ENCODE measurements around the gene TFB2M.

The TFB2M gene

GRCh38 chr1:246550402-246550801, 15.7 kb downstream of the TFB2M start:
- no peak for DNase-seq (ENCODE audit: low read depth)

GRCh38 chr1:246549665-246550064, 16.4 kb downstream of the TFB2M start:
- no peak for DNase-seq (ENCODE audit: low read depth)

GRCh38 chr1:246544001-246544400, 22.1 kb downstream of the TFB2M start:
- no peak for DNase-seq (ENCODE audit: low read depth)

- DNase-seq (ENCODE audit: low read depth) = no peak
Measured at GRCh38 chr1:246540738-246541491, 25.1 kb downstream of the TFB2M start.

- DNase-seq (ENCODE audit: low read depth) = no peak
Measured at GRCh38 chr1:246537887-246538286, 28.2 kb downstream of the TFB2M start.

- no peak for DNase-seq (ENCODE audit: low read depth)
Measured at GRCh38 chr1:246537441-246537840, 28.6 kb downstream of the TFB2M start.

- no peak for DNase-seq (ENCODE audit: low read depth)
Measured at GRCh38 chr1:246534114-246534513, 31.9 kb downstream of the TFB2M start.

- no peak for DNase-seq (ENCODE audit: low read depth)
Measured at GRCh38 chr1:246533371-246533905, 32.6 kb downstream of the TFB2M start.

GRCh38 chr1:246532519-246532918, 33.5 kb downstream of the TFB2M start:
- DNase-seq (ENCODE audit: low read depth) = no peak

- DNase-seq (ENCODE audit: low read depth) = no peak
Measured at GRCh38 chr1:246530482-246530881, 35.6 kb downstream of the TFB2M start.

- DNase-seq (ENCODE audit: low read depth) = no peak
Measured at GRCh38 chr1:246528933-246529731, 36.9 kb downstream of the TFB2M start.

- no peak for DNase-seq (ENCODE audit: low read depth)
Measured at GRCh38 chr1:246527402-246528088, 38.5 kb downstream of the TFB2M start.

- DNase-seq (ENCODE audit: low read depth) = no peak
Measured at GRCh38 chr1:246526915-246527314, 39.1 kb downstream of the TFB2M start.

GRCh38 chr1:246526380-246526779, 39.7 kb downstream of the TFB2M start:
- DNase-seq (ENCODE audit: low read depth) = no peak

- no peak for DNase-seq (ENCODE audit: low read depth)
Measured at GRCh38 chr1:246519514-246519913, 46.5 kb downstream of the TFB2M start.

GRCh38 chr1:246518456-246519205, 47.4 kb downstream of the TFB2M start:
- no peak for DNase-seq (ENCODE audit: low read depth)

- no peak for DNase-seq (ENCODE audit: low read depth)
Measured at GRCh38 chr1:246517391-246517790, 48.7 kb downstream of the TFB2M start.

GRCh38 chr1:246516126-246516525, 49.9 kb downstream of the TFB2M start:
- no peak for DNase-seq (ENCODE audit: low read depth)

GRCh38 chr1:246515390-246516005, 50.6 kb downstream of the TFB2M start:
- no peak for DNase-seq (ENCODE audit: low read depth)

GRCh38 chr1:246513619-246514343, 52.3 kb downstream of the TFB2M start:
- DNase-seq (ENCODE audit: low read depth) = no peak

GRCh38 chr1:246513041-246513440, 53.0 kb downstream of the TFB2M start:
- no peak for DNase-seq (ENCODE audit: low read depth)
